ENCODE data around the gene TNRC6C.

DNA sequence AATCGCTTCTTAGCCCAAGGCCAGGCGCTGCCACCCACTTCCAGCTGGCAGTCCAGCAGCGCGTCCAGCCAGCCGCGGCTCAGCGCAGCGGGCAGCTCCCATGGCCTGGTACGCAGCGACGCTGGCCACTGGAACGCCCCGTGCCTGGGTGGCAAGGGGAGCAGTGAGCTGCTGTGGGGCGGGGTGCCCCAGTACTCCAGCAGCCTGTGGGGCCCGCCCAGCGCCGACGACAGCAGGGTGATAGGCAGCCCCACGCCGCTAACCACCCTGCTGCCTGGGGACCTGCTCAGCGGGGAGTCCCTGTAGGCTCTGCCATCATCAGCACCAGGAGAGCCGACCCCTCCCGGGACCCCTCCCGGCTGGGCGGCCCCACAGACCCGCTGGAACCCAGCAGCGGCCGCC is 146.0 kb downstream of the TNRC6C start:
- TF ChIP-seq EZH2 (IDR thresholded peaks at IDR 0.05; ENCODE audit: borderline replicate concordance, low read depth, low read length, severe bottlenecking): no peak
- no peak for TF ChIP-seq CTCF (IDR thresholded peaks at IDR 0.05; ENCODE audit: borderline replicate concordance, extremely low read depth, low read length, poor library complexity, severe bottlenecking)
